Measurements from ENCODE around the gene SLC9C1. TPM values are rescaled to one million over a fixed set of nuclear protein-coding genes. Genes with fewer than 3 reads are reported as not detected.

SLC9C1 gene
- total RNA-seq, 1 donor from 2014 or later = not detected

GRCh38 chr3:112126511-112126911 is 167.5 kb downstream of the SLC9C1 start:
- Mint-ChIP-seq H3K27me3 (ENCODE audit: unreplicated experiment) (no peaks in the 10 kb centered on the region), H3K4me1 (ENCODE audit: unreplicated experiment) (peaks cover 14% of the 10 kb centered on the region), H3K9me3 (ENCODE audit: unreplicated experiment) (no peaks in the 10 kb centered on the region), H3K36me3 (ENCODE audit: unreplicated experiment) (no peaks in the 10 kb centered on the region), H3K27ac (ENCODE audit: unreplicated experiment) (no peak overlapping the region), H3K4me3 (ENCODE audit: unreplicated experiment) (no peak overlapping the region)
- no peak for TF ChIP-seq CTCF (IDR thresholded peaks at IDR 0.05)
- no peak for DNase-seq (ENCODE audit: extremely low spot score, unreplicated experiment)

GRCh38 chr3:112124907-112125607 is 169.0 kb downstream of the SLC9C1 start:
- H3K9me3 Mint-ChIP-seq (ENCODE audit: unreplicated experiment) = no peaks in the 10 kb centered on the region
- H3K36me3 Mint-ChIP-seq (ENCODE audit: unreplicated experiment) = no peaks in the 10 kb centered on the region
- no peaks in the 10 kb centered on the region for H3K27me3 Mint-ChIP-seq (ENCODE audit: unreplicated experiment)
- no peak for DNase-seq (ENCODE audit: extremely low spot score, unreplicated experiment)
- H3K27ac Mint-ChIP-seq (ENCODE audit: unreplicated experiment) = no peak overlapping the region
- H3K4me3 Mint-ChIP-seq (ENCODE audit: unreplicated experiment) = no peak overlapping the region
- TF ChIP-seq CTCF (IDR thresholded peaks at IDR 0.05) = no peak
- peaks cover 14% of the 10 kb centered on the region for H3K4me1 Mint-ChIP-seq (ENCODE audit: unreplicated experiment)

- Mint-ChIP-seq H3K4me3 (ENCODE audit: unreplicated experiment) (no peak overlapping the region), H3K27me3 (ENCODE audit: unreplicated experiment) (no peaks in the 10 kb centered on the region), H3K9me3 (ENCODE audit: unreplicated experiment) (no peaks in the 10 kb centered on the region), H3K27ac (ENCODE audit: unreplicated experiment) (no peak overlapping the region), H3K36me3 (ENCODE audit: unreplicated experiment) (no peaks in the 10 kb centered on the region), H3K4me1 (ENCODE audit: unreplicated experiment) (peaks cover 12% of the 10 kb centered on the region)
- no peak for TF ChIP-seq CTCF (IDR thresholded peaks at IDR 0.05)
- no peak for DNase-seq (ENCODE audit: extremely low spot score, unreplicated experiment)
Observed at GRCh38 chr3:112123548-112123947, 170.5 kb downstream of the SLC9C1 start.

- no peak overlapping the region for H3K27ac Mint-ChIP-seq (ENCODE audit: unreplicated experiment)
- DNase-seq (ENCODE audit: extremely low spot score, unreplicated experiment) = no peak
- H3K9me3 Mint-ChIP-seq (ENCODE audit: unreplicated experiment) = no peaks in the 10 kb centered on the region
- no peaks in the 10 kb centered on the region for H3K36me3 Mint-ChIP-seq (ENCODE audit: unreplicated experiment)
- no peaks in the 10 kb centered on the region for H3K27me3 Mint-ChIP-seq (ENCODE audit: unreplicated experiment)
- H3K4me1 Mint-ChIP-seq (ENCODE audit: unreplicated experiment) = peaks cover 12% of the 10 kb centered on the region
- no peak for TF ChIP-seq CTCF (IDR thresholded peaks at IDR 0.05)
- no peak overlapping the region for H3K4me3 Mint-ChIP-seq (ENCODE audit: unreplicated experiment)
Observed at GRCh38 chr3:112122870-112123269, 171.1 kb downstream of the SLC9C1 start.

GRCh38 chr3:112121577-112122547 is 172.2 kb downstream of the SLC9C1 start:
- no peak for TF ChIP-seq CTCF (IDR thresholded peaks at IDR 0.05)
- Mint-ChIP-seq H3K9me3 (ENCODE audit: unreplicated experiment) (no peaks in the 10 kb centered on the region), H3K4me1 (ENCODE audit: unreplicated experiment) (peaks cover 10% of the 10 kb centered on the region), H3K27ac (ENCODE audit: unreplicated experiment) (no peak overlapping the region), H3K4me3 (ENCODE audit: unreplicated experiment) (no peak overlapping the region), H3K27me3 (ENCODE audit: unreplicated experiment) (no peaks in the 10 kb centered on the region), H3K36me3 (ENCODE audit: unreplicated experiment) (no peaks in the 10 kb centered on the region)
- no peak for DNase-seq (ENCODE audit: extremely low spot score, unreplicated experiment)

All from osteocyte (in vitro differentiated cells).